ENCODE data around the gene JAZF1.

Gene JAZF1

DNA sequence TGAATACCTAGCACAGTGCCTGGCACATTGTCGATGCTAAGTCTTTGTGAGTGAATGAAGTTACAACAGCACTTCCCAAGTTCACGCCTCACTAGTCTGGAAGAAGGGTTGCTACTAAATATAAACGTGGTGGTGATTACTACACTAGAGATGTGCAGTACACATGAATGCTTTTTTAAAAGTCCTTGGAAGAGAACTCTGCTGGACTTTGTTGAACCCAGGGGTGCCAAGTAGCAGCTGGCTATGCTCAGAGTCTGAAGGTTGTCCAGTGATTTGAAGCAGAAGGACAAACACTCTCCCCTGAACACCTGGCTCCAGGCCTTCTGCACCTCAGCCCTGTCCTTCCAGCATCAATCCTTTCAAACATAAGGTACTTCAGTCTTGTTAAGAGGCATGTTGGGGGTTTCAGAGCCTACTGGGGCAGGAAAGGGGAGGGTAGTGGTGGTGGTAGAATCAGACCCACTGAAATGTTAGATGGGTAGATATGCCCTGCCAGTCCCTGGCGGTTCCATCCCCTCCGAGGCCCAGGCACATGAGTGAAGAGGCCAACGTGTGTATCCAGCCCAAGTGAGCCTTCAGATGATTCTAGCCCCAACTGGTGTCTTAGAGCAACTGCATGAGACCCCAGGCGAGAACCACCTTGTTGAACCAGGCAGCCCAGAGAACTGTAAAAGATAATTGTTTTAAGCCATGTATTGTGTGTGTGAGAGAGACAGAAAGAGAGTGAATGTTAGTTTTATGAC is 346.2 kb downstream of the JAZF1 start:
- Histone ChIP-seq H3K27ac (replicated peaks) (no peak overlapping the region), H3K4me3 (replicated peaks; ENCODE audit: insufficient read depth, low read length) (no peak overlapping the region), H3K27me3 (ENCODE audit: insufficient read depth, poor library complexity, severe bottlenecking) (no peaks in the 10 kb centered on the region)
- TF ChIP-seq, protein P1, sequence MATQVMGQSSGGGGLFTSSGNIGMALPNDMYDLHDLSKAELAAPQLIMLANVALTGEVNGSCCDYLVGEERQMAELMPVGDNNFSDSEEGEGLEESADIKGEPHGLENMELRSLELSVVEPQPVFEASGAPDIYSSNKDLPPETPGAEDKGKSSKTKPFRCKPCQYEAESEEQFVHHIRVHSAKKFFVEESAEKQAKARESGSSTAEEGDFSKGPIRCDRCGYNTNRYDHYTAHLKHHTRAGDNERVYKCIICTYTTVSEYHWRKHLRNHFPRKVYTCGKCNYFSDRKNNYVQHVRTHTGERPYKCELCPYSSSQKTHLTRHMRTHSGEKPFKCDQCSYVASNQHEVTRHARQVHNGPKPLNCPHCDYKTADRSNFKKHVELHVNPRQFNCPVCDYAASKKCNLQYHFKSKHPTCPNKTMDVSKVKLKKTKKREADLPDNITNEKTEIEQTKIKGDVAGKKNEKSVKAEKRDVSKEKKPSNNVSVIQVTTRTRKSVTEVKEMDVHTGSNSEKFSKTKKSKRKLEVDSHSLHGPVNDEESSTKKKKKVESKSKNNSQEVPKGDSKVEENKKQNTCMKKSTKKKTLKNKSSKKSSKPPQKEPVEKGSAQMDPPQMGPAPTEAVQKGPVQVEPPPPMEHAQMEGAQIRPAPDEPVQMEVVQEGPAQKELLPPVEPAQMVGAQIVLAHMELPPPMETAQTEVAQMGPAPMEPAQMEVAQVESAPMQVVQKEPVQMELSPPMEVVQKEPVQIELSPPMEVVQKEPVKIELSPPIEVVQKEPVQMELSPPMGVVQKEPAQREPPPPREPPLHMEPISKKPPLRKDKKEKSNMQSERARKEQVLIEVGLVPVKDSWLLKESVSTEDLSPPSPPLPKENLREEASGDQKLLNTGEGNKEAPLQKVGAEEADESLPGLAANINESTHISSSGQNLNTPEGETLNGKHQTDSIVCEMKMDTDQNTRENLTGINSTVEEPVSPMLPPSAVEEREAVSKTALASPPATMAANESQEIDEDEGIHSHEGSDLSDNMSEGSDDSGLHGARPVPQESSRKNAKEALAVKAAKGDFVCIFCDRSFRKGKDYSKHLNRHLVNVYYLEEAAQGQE (IDR thresholded peaks at IDR 0.05; ENCODE audit: insufficient replicate concordance, low read depth): no peak
- TF ChIP-seq SPI1 (IDR thresholded peaks at IDR 0.05; ENCODE audit: borderline replicate concordance, low read depth) (no peak), GABPA (IDR thresholded peaks at IDR 0.05; ENCODE audit: low read depth) (no peak), POLR2AphosphoS5 (IDR thresholded peaks at IDR 0.05; ENCODE audit: low read depth) (no peak; the same call in 1 of the 2 replicates)
- TF ChIP-seq, protein P2, sequence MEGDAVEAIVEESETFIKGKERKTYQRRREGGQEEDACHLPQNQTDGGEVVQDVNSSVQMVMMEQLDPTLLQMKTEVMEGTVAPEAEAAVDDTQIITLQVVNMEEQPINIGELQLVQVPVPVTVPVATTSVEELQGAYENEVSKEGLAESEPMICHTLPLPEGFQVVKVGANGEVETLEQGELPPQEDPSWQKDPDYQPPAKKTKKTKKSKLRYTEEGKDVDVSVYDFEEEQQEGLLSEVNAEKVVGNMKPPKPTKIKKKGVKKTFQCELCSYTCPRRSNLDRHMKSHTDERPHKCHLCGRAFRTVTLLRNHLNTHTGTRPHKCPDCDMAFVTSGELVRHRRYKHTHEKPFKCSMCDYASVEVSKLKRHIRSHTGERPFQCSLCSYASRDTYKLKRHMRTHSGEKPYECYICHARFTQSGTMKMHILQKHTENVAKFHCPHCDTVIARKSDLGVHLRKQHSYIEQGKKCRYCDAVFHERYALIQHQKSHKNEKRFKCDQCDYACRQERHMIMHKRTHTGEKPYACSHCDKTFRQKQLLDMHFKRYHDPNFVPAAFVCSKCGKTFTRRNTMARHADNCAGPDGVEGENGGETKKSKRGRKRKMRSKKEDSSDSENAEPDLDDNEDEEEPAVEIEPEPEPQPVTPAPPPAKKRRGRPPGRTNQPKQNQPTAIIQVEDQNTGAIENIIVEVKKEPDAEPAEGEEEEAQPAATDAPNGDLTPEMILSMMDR (IDR thresholded peaks at IDR 0.05; ENCODE audit: insufficient read depth, low read length): no peak
- DNase-seq (ENCODE audit: low read depth in 1 of 2, low spot score in 1 of 2): no peak

DNA sequence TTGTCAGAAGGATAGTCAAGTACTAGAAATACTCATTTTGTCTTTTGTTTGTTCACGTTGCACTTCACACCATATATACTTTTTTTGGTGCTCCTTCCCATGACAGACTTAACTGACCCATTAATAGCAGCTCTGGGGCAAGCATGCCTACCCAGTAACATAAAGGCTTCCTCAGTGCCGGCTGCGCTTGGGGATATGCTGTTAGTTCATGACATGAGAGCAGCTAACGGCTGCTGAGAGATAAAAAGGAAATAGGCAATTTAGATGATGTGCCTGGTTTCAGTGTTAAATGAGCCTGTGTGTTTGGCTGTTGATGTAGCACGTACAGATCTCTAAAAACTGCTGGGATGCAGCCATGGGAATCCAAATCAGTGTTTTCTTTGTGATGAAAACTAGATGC is 354.2 kb downstream of the JAZF1 start:
- no peak for DNase-seq (ENCODE audit: low read depth in 1 of 2, low spot score in 1 of 2)
- TF ChIP-seq, protein P1 (IDR thresholded peaks at IDR 0.05; ENCODE audit: insufficient replicate concordance, low read depth): no peak
- TF ChIP-seq POLR2AphosphoS5 (IDR thresholded peaks at IDR 0.05; ENCODE audit: low read depth): no peak
- no peak for TF ChIP-seq SPI1 (IDR thresholded peaks at IDR 0.05; ENCODE audit: borderline replicate concordance, low read depth)
- TF ChIP-seq, protein P2 (IDR thresholded peaks at IDR 0.05; ENCODE audit: insufficient read depth, low read length): no peak
- no peak for TF ChIP-seq GABPA (IDR thresholded peaks at IDR 0.05; ENCODE audit: low read depth)
- Histone ChIP-seq H3K4me3 (replicated peaks; ENCODE audit: insufficient read depth, low read length) (no peak overlapping the region), H3K27me3 (ENCODE audit: insufficient read depth, poor library complexity, severe bottlenecking) (no peaks in the 10 kb centered on the region), H3K27ac (replicated peaks) (no peak overlapping the region)

DNA sequence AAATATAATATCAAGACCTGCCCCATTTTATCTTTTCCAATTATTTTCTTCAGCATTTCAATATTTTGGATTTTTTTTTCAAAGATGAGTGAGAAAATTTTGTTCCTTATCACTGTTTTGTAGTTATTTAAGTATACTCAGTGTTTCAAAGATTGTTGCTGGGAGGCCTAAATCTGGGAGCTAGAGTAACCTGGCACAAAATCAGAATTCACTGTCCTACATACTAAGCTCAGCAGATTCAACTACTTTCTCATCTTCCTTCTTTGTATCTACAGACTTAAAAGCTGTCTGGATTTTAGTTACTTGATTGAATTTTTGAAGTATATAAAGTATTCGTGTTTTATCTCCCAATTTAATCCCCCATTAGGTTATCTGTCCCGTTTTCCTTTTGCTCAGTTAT is 354.7 kb downstream of the JAZF1 start:
- Histone ChIP-seq H3K27me3 (ENCODE audit: insufficient read depth, poor library complexity, severe bottlenecking) (no peaks in the 10 kb centered on the region), H3K4me3 (replicated peaks; ENCODE audit: insufficient read depth, low read length) (no peak overlapping the region), H3K27ac (replicated peaks) (no peak overlapping the region)
- TF ChIP-seq, protein P2 (IDR thresholded peaks at IDR 0.05; ENCODE audit: insufficient read depth, low read length): no peak
- TF ChIP-seq, protein P1 (IDR thresholded peaks at IDR 0.05; ENCODE audit: insufficient replicate concordance, low read depth): no peak
- TF ChIP-seq GABPA (IDR thresholded peaks at IDR 0.05; ENCODE audit: low read depth) (no peak), POLR2AphosphoS5 (IDR thresholded peaks at IDR 0.05; ENCODE audit: low read depth) (no peak), SPI1 (IDR thresholded peaks at IDR 0.05; ENCODE audit: borderline replicate concordance, low read depth) (no peak)
- no peak for DNase-seq (ENCODE audit: low read depth in 1 of 2, low spot score in 1 of 2)

Measured in HL-60 (cell line).